A549 (cell line): ENCODE data around the gene EARS2. TPM values are rescaled to one million over a fixed set of nuclear protein-coding genes. Genes with fewer than 3 reads are reported as not detected.

Source experiments
- ATAC-seq, 2 experiments: fragments of 200-7000 bp in 1 of 2; fragments of >200 bp in 1 of 2; cut with Nextera tagmentation in 1 of 2; cut with Tn5 transposase in 1 of 2; 3 replicates each; pipeline versions ENCODE4 v1.8.0 to v1.9.1; 2018 to 2020; ENCODE audit warnings: mild to moderate bottlenecking in 1 of 2, moderate library complexity in 1 of 2
- CTCF ChIA-PET: fragments of 300-600 bp; sonication (Branson Sonifier 250); formaldehyde crosslinking; extraction: SDS; loops from one replicate; lab custom pipeline; 2021; ENCODE audit warnings: antibody characterized with exemption, inconsistent platforms; lab: Yijun Ruan, JAX
- POLR2A ChIA-PET: fragments of 350-600 bp; formaldehyde crosslinking; extraction: SDS; loops from one replicate; lab custom pipeline; 2021; ENCODE audit warnings: antibody characterized with exemption, inconsistent platforms; lab: Yijun Ruan, JAX
- DNase-seq, 2 experiments: peaks; one replicate each; pipeline versions ENCODE4 v3.0.0 to v3.0.0-alpha.2; 2011 to 2016; ENCODE audit warnings: low read depth in 1 of 2, low spot score in 1 of 2
- FAIRE-seq: peaks from 2 replicates; lab custom pipeline; 2011; peaks lifted over from hg19 to GRCh38; lab: Jason Lieb, UNC
- H3K27ac ChIP-seq, 2 experiments: fragments of >200 bp; sonication (Bioruptor Twin); formaldehyde crosslinking; 3 replicates each; pipeline ENCODE4 v1.5.1; 2016 to 2017
- H3K4me1 ChIP-seq: fragments of >200 bp; sonication (Bioruptor Twin); formaldehyde crosslinking; 3 replicates; pipeline ENCODE4 v1.6.1; 2016
- H3K4me2 ChIP-seq: fragments of >200 bp; sonication (Bioruptor Twin); formaldehyde crosslinking; 3 replicates; pipeline ENCODE4 v1.6.1; 2016
- H3K4me3 ChIP-seq: fragments of >200 bp; sonication (Bioruptor Twin); formaldehyde crosslinking; 3 replicates; pipeline ENCODE4 v1.5.1; 2016
- H3K9me3 ChIP-seq: fragments of >200 bp; sonication (Bioruptor Twin); formaldehyde crosslinking; 3 replicates; pipeline ENCODE4 v1.6.1; 2016
- ATOH8 ChIP-seq: fragments of 250-450 bp; sonication (Bioruptor Pico); IDR thresholded peaks from 2 replicates; pipeline ENCODE4 v1.5.0; 2020; ENCODE audit warnings: low read depth, mild to moderate bottlenecking, moderate library complexity
- CBX8 ChIP-seq: fragments of 200-600 bp; sonication (generic); IDR thresholded peaks from 2 replicates; pipeline ENCODE4 v1.6.1; 2016
- CEBPB ChIP-seq, 2 experiments: fragments of >200 bp in 1 of 2; sonication (Bioruptor Twin) in 1 of 2; formaldehyde crosslinking in 1 of 2; IDR thresholded peaks; 2 replicates each; pipeline ENCODE4 v1.6.1; 2012 to 2016
- EHMT2 ChIP-seq: fragments of 200-600 bp; sonication (generic); IDR thresholded peaks from 2 replicates; pipeline ENCODE4 v1.6.1; 2016; ENCODE audit warnings: antibody characterized with exemption, low read depth, mild to moderate bottlenecking, moderate library complexity
- ELK1 ChIP-seq: fragments of 150-350 bp; IDR thresholded peaks from 2 replicates; pipeline ENCODE4 v1.6.1; 2014; ENCODE audit warnings: low read depth, mild to moderate bottlenecking, low read length
- EP300 ChIP-seq, 2 experiments: fragments of >200 bp; sonication (Bioruptor Twin); formaldehyde crosslinking; IDR thresholded peaks; 2 replicates in 1 of 2; 3 replicates in 1 of 2; pipeline ENCODE4 v1.6.1; 2016 to 2017
- ESRRA ChIP-seq: fragments of 150-350 bp; IDR thresholded peaks from 2 replicates; pipeline ENCODE4 v1.6.1; 2014; ENCODE audit warnings: mild to moderate bottlenecking, low read length, borderline replicate concordance
- FOSL2 ChIP-seq, 2 experiments: fragments of 450-650 bp in 1 of 2; fragments of >200 bp in 1 of 2; sonication (Bioruptor Twin) in 1 of 2; formaldehyde crosslinking; IDR thresholded peaks; 2 replicates each; pipeline versions ENCODE4 v1.5.0 to v1.6.1; 2016 to 2020; ENCODE audit warnings: mild to moderate bottlenecking in 1 of 2, moderate library complexity in 1 of 2
- FOXS1 ChIP-seq: fragments of 250-450 bp; sonication (Bioruptor Pico); IDR thresholded peaks from 2 replicates; pipeline ENCODE4 v1.5.0; 2020; ENCODE audit warnings: mild to moderate bottlenecking, moderate library complexity
- GATA3 ChIP-seq: IDR thresholded peaks from 2 replicates; pipeline ENCODE4 v1.6.1; 2012; ENCODE audit warnings: borderline replicate concordance
- HOXA7 ChIP-seq: fragments of 250-450 bp; sonication (Bioruptor Pico); IDR thresholded peaks from 2 replicates; pipeline ENCODE4 v1.5.0; 2020; ENCODE audit warnings: mild to moderate bottlenecking, moderate library complexity
- JUNB ChIP-seq: fragments of >200 bp; sonication (Bioruptor Twin); formaldehyde crosslinking; IDR thresholded peaks from 2 replicates; pipeline ENCODE4 v1.6.1; 2016
- MAFK ChIP-seq: fragments of 450-650 bp; IDR thresholded peaks from 2 replicates; pipeline ENCODE4 v1.6.1; 2014; ENCODE audit not compliant: partially characterized antibody
- MYC ChIP-seq: IDR thresholded peaks from 2 replicates; pipeline ENCODE4 v1.6.1; 2012; ENCODE audit warnings: mild to moderate bottlenecking, inconsistent platforms, low read length, improper control_type of control experiment, borderline replicate concordance
- NFE2L2 ChIP-seq: fragments of 150-350 bp; conservative IDR thresholded peaks from 2 replicates; pipeline ENCODE4 v1.6.1; 2014; ENCODE audit warnings: low read length
- POLR2AphosphoS2 ChIP-seq: conservative IDR thresholded peaks from 2 replicates; pipeline ENCODE4 v1.6.1; 2012; ENCODE audit warnings: low read length, improper control_type of control experiment, inconsistent platforms
- RCOR1 ChIP-seq: fragments of 150-350 bp; IDR thresholded peaks from 2 replicates; pipeline ENCODE4 v1.6.1; 2014; ENCODE audit warnings: antibody characterized with exemption, low read length, low read depth
- REST ChIP-seq: fragments of 200-600 bp; sonication (generic); IDR thresholded peaks from 2 replicates; pipeline ENCODE4 v1.6.1; 2016; ENCODE audit warnings: antibody characterized with exemption, mild to moderate bottlenecking, moderate library complexity
- SMC3 ChIP-seq: fragments of >200 bp; sonication (Bioruptor Twin); formaldehyde crosslinking; IDR thresholded peaks from 3 replicates; pipeline ENCODE4 v1.6.1; 2018; ENCODE audit warnings: inconsistent platforms
- TFCP2L1 ChIP-seq: fragments of 250-450 bp; sonication (Bioruptor Pico); IDR thresholded peaks from 2 replicates; pipeline ENCODE4 v1.5.0; 2021; ENCODE audit warnings: mild to moderate bottlenecking
- TP53 ChIP-seq: fragments of 250-450 bp; sonication (Bioruptor Pico); IDR thresholded peaks from 2 replicates; pipeline ENCODE4 v1.5.0; 2021; ENCODE audit warnings: mild to moderate bottlenecking, moderate library complexity
- ZC3H11A ChIP-seq: fragments of 450-650 bp; IDR thresholded peaks from 2 replicates; pipeline ENCODE4 v1.6.1; 2014; ENCODE audit warnings: antibody characterized with exemption, mild to moderate bottlenecking
- ZFP36 ChIP-seq: fragments of 450-650 bp; IDR thresholded peaks from 2 replicates; pipeline ENCODE4 v1.6.1; 2014; ENCODE audit warnings: borderline replicate concordance; ENCODE audit not compliant: partially characterized antibody
- WGBS: methylation state at CpG from one replicate; pipeline ENCODE4 v1.1.6; 2017; ENCODE audit errors: missing lambda C conversion rate; 5-methylcytosine and 5-hydroxymethylcytosine counted together
- polyA plus RNA-seq, 4 experiments: library from polyadenylated mRNA; depleted of rRNA in 3 of 4; stranded (reverse); fragments of >200 nt; fragmentation: RNase III in 1 of 4; extraction: RNeasy Plus Mini Kit Qiagen cat#74134 plus additional on column Dnase treatment in 1 of 4; gene quantifications; 2 replicates in 3 of 4; 3 replicates in 1 of 4; pipeline ENCODE4 v1.2.3, GENCODE V29; 2011 to 2017
- TF ChIP-seq, protein P1 (sequence below): IDR thresholded peaks from 2 replicates; pipeline ENCODE4 v1.6.1; 2012
- TF ChIP-seq, protein P2 (sequence below): IDR thresholded peaks from 2 replicates; pipeline ENCODE4 v1.6.1; 2012; ENCODE audit warnings: low read depth, borderline replicate concordance
- TF ChIP-seq, protein P3 (sequence below): fragments of 250-450 bp; sonication (Bioruptor Pico); IDR thresholded peaks from 2 replicates; pipeline ENCODE4 v1.5.0; 2021; ENCODE audit warnings: mild to moderate bottlenecking, moderate library complexity, borderline replicate concordance

EARS2 gene
- polyA plus RNA-seq, 2 of the 4 experiments (the other 2 are of a cell fraction) = 30.4 to 45.2 TPM

GRCh38 chr16:23534868-23535860, 22.0 kb downstream of the EARS2 start:
- DNase-seq (no peak), FAIRE-seq (no peak), ATAC-seq (no peak)
- 92% methylated on average over 17 of the region's 19 CpGs for WGBS
- H3K4me1 ChIP-seq = peaks cover 32% of the 10 kb centered on the region
- TF ChIP-seq TP53 (CRISPR knock-in tag) (no peak), TFCP2L1 (CRISPR knock-in tag) (no peak), POLR2AphosphoS2 (no peak), EP300 (IDR thresholded peaks at IDR 0.05) (no peak), ATOH8 (no peak), ELK1 (no peak), MYC (no peak), FOXS1 (CRISPR knock-in tag) (no peak), ZFP36 (no peak), CBX8 (no peak), RCOR1 (no peak), CEBPB (IDR thresholded peaks at IDR 0.05) (no peak), REST (no peak), SMC3 (no peak)
- TF ChIP-seq, protein P1, sequence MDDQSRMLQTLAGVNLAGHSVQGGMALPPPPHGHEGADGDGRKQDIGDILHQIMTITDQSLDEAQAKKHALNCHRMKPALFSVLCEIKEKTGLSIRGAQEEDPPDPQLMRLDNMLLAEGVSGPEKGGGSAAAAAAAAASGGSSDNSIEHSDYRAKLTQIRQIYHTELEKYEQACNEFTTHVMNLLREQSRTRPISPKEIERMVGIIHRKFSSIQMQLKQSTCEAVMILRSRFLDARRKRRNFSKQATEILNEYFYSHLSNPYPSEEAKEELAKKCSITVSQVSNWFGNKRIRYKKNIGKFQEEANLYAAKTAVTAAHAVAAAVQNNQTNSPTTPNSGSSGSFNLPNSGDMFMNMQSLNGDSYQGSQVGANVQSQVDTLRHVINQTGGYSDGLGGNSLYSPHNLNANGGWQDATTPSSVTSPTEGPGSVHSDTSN = no peak
- 0 out of 6 replicates have a peak overlapping the region, but pooled peaks of 1 of the 2 experiments have one; percentile 2 for H3K27ac ChIP-seq
- H3K4me3 ChIP-seq = no peak overlapping the region
- no peak overlapping the region for H3K4me2 ChIP-seq
- no peaks in the 10 kb centered on the region for H3K9me3 ChIP-seq
- ChIA-PET POLR2A (no interaction called here), CTCF (interaction anchor here (1.4 to 3.3 kb wide), 2 partner anchors 10 to 101 kb away, joined by 3 to 12 read pairs; no protein-coding TSS in a partner anchor)

DNA sequence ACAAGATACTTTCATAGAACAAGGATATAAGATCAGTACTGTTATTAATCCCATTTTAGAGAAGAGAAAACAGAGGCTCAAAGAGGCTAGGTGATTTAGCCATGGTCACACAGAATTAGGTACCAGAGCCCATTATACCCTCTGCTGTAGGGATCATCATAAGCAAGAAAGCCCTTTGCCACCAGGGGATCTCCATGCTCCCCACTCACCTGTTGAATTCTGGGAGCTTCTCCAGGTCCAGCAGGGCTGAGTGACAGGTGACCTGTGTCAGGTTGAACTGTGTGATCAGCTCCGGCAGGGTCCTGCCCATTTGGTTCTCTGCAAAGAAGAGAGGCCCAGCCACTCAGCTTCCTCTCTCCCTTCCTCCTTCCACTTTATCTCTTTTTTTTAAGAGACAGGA, 24.7 kb downstream of the EARS2 start:
- CTCF ChIA-PET = interaction anchor here (1.0 kb wide), 1 partner anchor 16 kb away, joined by 3 read pairs; no protein-coding TSS in a partner anchor
- DNase-seq = no peak
- ATAC-seq = no peak
- no peaks in the 10 kb centered on the region for H3K9me3 ChIP-seq
- no peak overlapping the region for H3K27ac ChIP-seq
- WGBS = 100% methylated on average over 1 of the region's 1 CpG
- H3K4me2 ChIP-seq = no peak overlapping the region
- no peak overlapping the region for H3K4me3 ChIP-seq
- no peak for FAIRE-seq
- H3K4me1 ChIP-seq = peaks cover 19% of the 10 kb centered on the region; the same call in 2 of the 3 replicates
- POLR2A ChIA-PET = no interaction called here
- TF ChIP-seq FOSL2 (IDR thresholded peaks at IDR 0.05) = no peak
- no peak for TF ChIP-seq FOSL2 (CRISPR knock-in tag; IDR thresholded peaks at IDR 0.05)
- no peak for TF ChIP-seq MYC
- TF ChIP-seq, protein P2, sequence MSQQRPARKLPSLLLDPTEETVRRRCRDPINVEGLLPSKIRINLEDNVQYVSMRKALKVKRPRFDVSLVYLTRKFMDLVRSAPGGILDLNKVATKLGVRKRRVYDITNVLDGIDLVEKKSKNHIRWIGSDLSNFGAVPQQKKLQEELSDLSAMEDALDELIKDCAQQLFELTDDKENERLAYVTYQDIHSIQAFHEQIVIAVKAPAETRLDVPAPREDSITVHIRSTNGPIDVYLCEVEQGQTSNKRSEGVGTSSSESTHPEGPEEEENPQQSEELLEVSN = no peak
- TF ChIP-seq MAFK = no peak
- TF ChIP-seq SMC3 = no peak
- no peak for TF ChIP-seq FOXS1 (CRISPR knock-in tag)
- no peak for TF ChIP-seq NFE2L2
- no peak for TF ChIP-seq GATA3
- TF ChIP-seq TP53 (CRISPR knock-in tag) = no peak
- TF ChIP-seq EHMT2 = no peak
- no peak for TF ChIP-seq HOXA7 (CRISPR knock-in tag)
- TF ChIP-seq RCOR1 = no peak
- TF ChIP-seq, protein P3, sequence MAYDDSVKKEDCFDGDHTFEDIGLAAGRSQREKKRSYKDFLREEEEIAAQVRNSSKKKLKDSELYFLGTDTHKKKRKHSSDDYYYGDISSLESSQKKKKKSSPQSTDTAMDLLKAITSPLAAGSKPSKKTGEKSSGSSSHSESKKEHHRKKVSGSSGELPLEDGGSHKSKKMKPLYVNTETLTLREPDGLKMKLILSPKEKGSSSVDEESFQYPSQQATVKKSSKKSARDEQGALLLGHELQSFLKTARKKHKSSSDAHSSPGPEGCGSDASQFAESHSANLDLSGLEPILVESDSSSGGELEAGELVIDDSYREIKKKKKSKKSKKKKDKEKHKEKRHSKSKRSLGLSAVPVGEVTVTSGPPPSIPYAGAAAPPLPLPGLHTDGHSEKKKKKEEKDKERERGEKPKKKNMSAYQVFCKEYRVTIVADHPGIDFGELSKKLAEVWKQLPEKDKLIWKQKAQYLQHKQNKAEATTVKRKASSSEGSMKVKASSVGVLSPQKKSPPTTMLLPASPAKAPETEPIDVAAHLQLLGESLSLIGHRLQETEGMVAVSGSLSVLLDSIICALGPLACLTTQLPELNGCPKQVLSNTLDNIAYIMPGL = no peak
- TF ChIP-seq ZC3H11A = no peak
- no peak for TF ChIP-seq JUNB
- TF ChIP-seq ESRRA = no peak
